GM23338 (cell line): ENCODE data around the gene SASH1. TPM values are rescaled to one million over a fixed set of nuclear protein-coding genes. Genes with fewer than 3 reads are reported as not detected.

Experiments
- ATAC-seq: fragments of 200-7000 bp; cut with Tn5 transposase; 3 replicates; pipeline ENCODE4 v1.9.1; 2020
- DNase-seq: peaks from one replicate; pipeline ENCODE4 v3.0.0-alpha.2; 2015; ENCODE audit warnings: low spot score
- H2AFZ ChIP-seq: fragments of 200-600 bp; sonication (generic); 2 replicates; pipeline ENCODE4 v1.8.0; 2016; ENCODE audit warnings: antibody characterized with exemption, mild to moderate bottlenecking, moderate library complexity
- H3F3A ChIP-seq: fragments of 200-600 bp; sonication (generic); replicated peaks from 2 replicates; pipeline ENCODE4 v1.8.0; 2017; ENCODE audit warnings: antibody characterized with exemption, mixed run types, low read depth
- H3K27ac ChIP-seq: fragments of 200-600 bp; sonication (generic); 2 replicates; pipeline ENCODE4 v1.6.1; 2016; ENCODE audit warnings: low read depth
- H3K27me3 ChIP-seq: fragments of 200-600 bp; sonication (generic); 2 replicates; pipeline ENCODE4 v1.8.0; 2016; ENCODE audit warnings: mild to moderate bottlenecking, mixed run types, moderate library complexity; ENCODE audit not compliant: insufficient read depth
- H3K36me3 ChIP-seq: fragments of 200-600 bp; sonication (generic); 2 replicates; pipeline ENCODE4 v1.8.0; 2016; ENCODE audit warnings: mild to moderate bottlenecking; ENCODE audit not compliant: insufficient read depth
- H3K4me1 ChIP-seq: fragments of 200-600 bp; sonication (generic); 2 replicates; pipeline ENCODE4 v1.8.0; 2016; ENCODE audit warnings: mild to moderate bottlenecking, moderate library complexity; ENCODE audit not compliant: insufficient read depth
- H3K4me2 ChIP-seq: fragments of 200-600 bp; sonication (generic); 2 replicates; pipeline ENCODE4 v1.7.1; 2017; ENCODE audit warnings: mixed run types
- H3K4me3 ChIP-seq: fragments of 200-600 bp; sonication (generic); 2 replicates; pipeline ENCODE4 v1.6.1; 2016; ENCODE audit warnings: mixed run types
- H3K79me2 ChIP-seq: fragments of 200-600 bp; sonication (generic); replicated peaks from 2 replicates; pipeline ENCODE4 v1.8.0; 2017; ENCODE audit warnings: mild to moderate bottlenecking; ENCODE audit not compliant: insufficient read depth
- H3K9me2 ChIP-seq: fragments of 200-600 bp; sonication (generic); 2 replicates; pipeline ENCODE4 v1.8.0; 2017; ENCODE audit not compliant: insufficient read depth
- H4K20me1 ChIP-seq: fragments of 200-600 bp; sonication (generic); replicated peaks from 2 replicates; pipeline ENCODE4 v1.8.0; 2017; ENCODE audit warnings: mild to moderate bottlenecking; ENCODE audit not compliant: insufficient read depth
- H3K27ac Mint-ChIP-seq: 2 replicates; pipeline ENCODE4 v1.8.0; 2020; ENCODE audit warnings: inconsistent platforms, mild to moderate bottlenecking, moderate library complexity, mixed read lengths
- H3K27me3 Mint-ChIP-seq: 3 replicates; pipeline ENCODE4 v1.8.0; 2022; ENCODE audit warnings: low read depth, mild to moderate bottlenecking, moderate library complexity, mixed read lengths, inconsistent platforms; ENCODE audit not compliant: insufficient read depth, poor library complexity
- H3K36me3 Mint-ChIP-seq: 3 replicates; pipeline ENCODE4 v1.8.0; 2021; ENCODE audit warnings: low read depth, mild to moderate bottlenecking, inconsistent platforms, moderate library complexity, mixed read lengths
- H3K4me1 Mint-ChIP-seq: 3 replicates; pipeline ENCODE4 v1.8.0; 2020; ENCODE audit warnings: mild to moderate bottlenecking, inconsistent platforms, mixed read lengths
- H3K4me3 Mint-ChIP-seq: 3 replicates; pipeline ENCODE4 v1.8.0; 2021; ENCODE audit warnings: moderate library complexity, mild to moderate bottlenecking, inconsistent platforms, mixed read lengths
- H3K9me3 Mint-ChIP-seq: 3 replicates; pipeline ENCODE4 v1.8.0; 2020; ENCODE audit warnings: moderate library complexity, mild to moderate bottlenecking, inconsistent platforms, mixed read lengths
- EZH2phosphoT487 ChIP-seq: fragments of 200-600 bp; sonication (generic); IDR thresholded peaks from one replicate; pipeline ENCODE4 v1.8.1; 2018; ENCODE audit warnings: antibody characterized with exemption; ENCODE audit not compliant: unreplicated experiment
- JUNB ChIP-seq: IDR thresholded peaks from one replicate; pipeline ENCODE4 v1.6.1; 2016; ENCODE audit warnings: antibody characterized with exemption; ENCODE audit not compliant: unreplicated experiment
- STAT1 ChIP-seq: IDR thresholded peaks from one replicate; pipeline ENCODE4 v1.6.1; 2016; ENCODE audit warnings: antibody characterized with exemption; ENCODE audit not compliant: unreplicated experiment
- ZNF114 ChIP-seq: fragments of 250-450 bp; sonication (Bioruptor Pico); IDR thresholded peaks from 2 replicates; pipeline ENCODE4 v1.5.0; 2020; ENCODE audit warnings: mild to moderate bottlenecking, moderate library complexity
- ZNF331 ChIP-seq: fragments of 250-450 bp; sonication (Bioruptor Pico); IDR thresholded peaks from 2 replicates; pipeline ENCODE4 v1.5.0; 2020; ENCODE audit warnings: low read depth, mild to moderate bottlenecking, moderate library complexity
- polyA plus RNA-seq: library from polyadenylated mRNA; unstranded; fragments of >200 nt; fragmentation: Nextera tagmentation; extraction: Ambion mirVana; gene quantifications from 2 replicates; pipeline ENCODE4 v1.2.1, GENCODE V29; 2016
- total RNA-seq: library from RNA; depleted of rRNA; stranded (reverse); fragments of >200 nt; shearing (Covaris generic); gene quantifications from 2 replicates; pipeline ENCODE4 v1.2.3, GENCODE V29; 2014
- TF ChIP-seq, protein P1 (sequence below): fragments of 250-450 bp; sonication (Bioruptor Pico); IDR thresholded peaks from 2 replicates; pipeline ENCODE4 v1.5.0; 2020; ENCODE audit warnings: mild to moderate bottlenecking, moderate library complexity
- TF ChIP-seq, protein P2 (sequence below): IDR thresholded peaks from one replicate; pipeline ENCODE4 v1.6.1; 2018; ENCODE audit warnings: antibody characterized with exemption; ENCODE audit not compliant: unreplicated experiment

SASH1 gene
- total and polyA plus RNA-seq, 2 experiments from 2014 or later: 8.2 to 30.2 TPM

DNA sequence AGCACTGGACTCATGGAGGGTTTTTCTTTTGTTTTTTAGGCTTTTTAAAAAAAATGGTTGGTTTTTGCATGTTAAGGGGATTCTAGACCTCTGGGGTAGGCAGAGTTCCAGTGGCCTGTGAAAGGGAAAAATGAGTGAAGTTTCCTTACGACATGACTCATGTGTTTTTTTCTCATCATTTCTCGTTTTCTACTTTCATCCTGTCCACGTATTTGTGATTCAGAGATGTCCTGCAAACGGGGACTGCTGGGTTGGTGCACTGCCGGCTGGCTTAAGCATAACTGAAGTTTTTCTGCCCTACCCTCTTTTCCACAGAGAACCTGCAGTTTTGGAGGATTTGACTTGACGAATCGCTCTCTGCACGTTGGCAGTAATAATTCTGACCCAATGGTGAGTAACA lies 182.3 kb downstream of the SASH1 start:
- no peak overlapping the region; the same call in 1 of the 2 replicates for H3K27ac Mint-ChIP-seq
- no peaks in the 10 kb centered on the region for H3K79me2 ChIP-seq

DNA sequence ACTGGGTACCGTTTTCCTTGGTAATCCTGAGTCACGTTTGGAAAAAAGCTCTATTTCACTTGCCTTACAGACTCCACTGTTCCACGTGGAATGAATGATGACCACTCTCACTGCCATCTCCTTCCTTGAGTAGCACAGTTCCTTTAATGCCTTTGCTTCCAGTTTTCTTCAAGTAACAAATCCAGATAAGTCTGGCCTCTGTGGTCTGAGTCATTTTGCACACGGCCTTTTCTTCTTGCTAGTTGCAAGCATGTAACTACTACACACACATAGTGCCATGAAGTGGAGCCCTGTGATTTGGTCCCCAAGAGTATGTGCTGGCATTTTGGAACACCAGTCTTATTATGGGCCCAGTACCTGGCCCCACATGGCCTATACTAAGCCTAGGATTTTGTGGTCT lies 182.8 kb downstream of the SASH1 start:
- Mint-ChIP-seq H3K27me3 (peaks cover 3% of the 10 kb centered on the region), H3K36me3 (peaks cover 52% of the 10 kb centered on the region), H3K4me3 (no peak overlapping the region), H3K27ac (no peak overlapping the region; the same call in 1 of the 2 replicates), H3K4me1 (peaks cover 39% of the 10 kb centered on the region), H3K9me3 (peaks cover 10% of the 10 kb centered on the region)
- no peaks in the 10 kb centered on the region for H3K79me2 ChIP-seq
- H3K4me1 ChIP-seq: peaks cover 30% of the 10 kb centered on the region
- no peak overlapping the region for H2AFZ ChIP-seq
- no peaks in the 10 kb centered on the region for H3K9me2 ChIP-seq
- no peak overlapping the region for H3K4me3 ChIP-seq
- no peak overlapping the region for H3K27ac ChIP-seq
- no peak overlapping the region for H3K4me2 ChIP-seq
- no peaks in the 10 kb centered on the region for H3K27me3 ChIP-seq
- no peak for DNase-seq
- no peak for ATAC-seq
- H4K20me1 ChIP-seq: no peaks in the 10 kb centered on the region
- no peaks in the 10 kb centered on the region for H3F3A ChIP-seq
- H3K36me3 ChIP-seq: peaks cover 4% of the 10 kb centered on the region; the same call in 1 of the 2 replicates
- TF ChIP-seq JUNB (no peak), EZH2phosphoT487 (no peak)
- TF ChIP-seq, protein P1, sequence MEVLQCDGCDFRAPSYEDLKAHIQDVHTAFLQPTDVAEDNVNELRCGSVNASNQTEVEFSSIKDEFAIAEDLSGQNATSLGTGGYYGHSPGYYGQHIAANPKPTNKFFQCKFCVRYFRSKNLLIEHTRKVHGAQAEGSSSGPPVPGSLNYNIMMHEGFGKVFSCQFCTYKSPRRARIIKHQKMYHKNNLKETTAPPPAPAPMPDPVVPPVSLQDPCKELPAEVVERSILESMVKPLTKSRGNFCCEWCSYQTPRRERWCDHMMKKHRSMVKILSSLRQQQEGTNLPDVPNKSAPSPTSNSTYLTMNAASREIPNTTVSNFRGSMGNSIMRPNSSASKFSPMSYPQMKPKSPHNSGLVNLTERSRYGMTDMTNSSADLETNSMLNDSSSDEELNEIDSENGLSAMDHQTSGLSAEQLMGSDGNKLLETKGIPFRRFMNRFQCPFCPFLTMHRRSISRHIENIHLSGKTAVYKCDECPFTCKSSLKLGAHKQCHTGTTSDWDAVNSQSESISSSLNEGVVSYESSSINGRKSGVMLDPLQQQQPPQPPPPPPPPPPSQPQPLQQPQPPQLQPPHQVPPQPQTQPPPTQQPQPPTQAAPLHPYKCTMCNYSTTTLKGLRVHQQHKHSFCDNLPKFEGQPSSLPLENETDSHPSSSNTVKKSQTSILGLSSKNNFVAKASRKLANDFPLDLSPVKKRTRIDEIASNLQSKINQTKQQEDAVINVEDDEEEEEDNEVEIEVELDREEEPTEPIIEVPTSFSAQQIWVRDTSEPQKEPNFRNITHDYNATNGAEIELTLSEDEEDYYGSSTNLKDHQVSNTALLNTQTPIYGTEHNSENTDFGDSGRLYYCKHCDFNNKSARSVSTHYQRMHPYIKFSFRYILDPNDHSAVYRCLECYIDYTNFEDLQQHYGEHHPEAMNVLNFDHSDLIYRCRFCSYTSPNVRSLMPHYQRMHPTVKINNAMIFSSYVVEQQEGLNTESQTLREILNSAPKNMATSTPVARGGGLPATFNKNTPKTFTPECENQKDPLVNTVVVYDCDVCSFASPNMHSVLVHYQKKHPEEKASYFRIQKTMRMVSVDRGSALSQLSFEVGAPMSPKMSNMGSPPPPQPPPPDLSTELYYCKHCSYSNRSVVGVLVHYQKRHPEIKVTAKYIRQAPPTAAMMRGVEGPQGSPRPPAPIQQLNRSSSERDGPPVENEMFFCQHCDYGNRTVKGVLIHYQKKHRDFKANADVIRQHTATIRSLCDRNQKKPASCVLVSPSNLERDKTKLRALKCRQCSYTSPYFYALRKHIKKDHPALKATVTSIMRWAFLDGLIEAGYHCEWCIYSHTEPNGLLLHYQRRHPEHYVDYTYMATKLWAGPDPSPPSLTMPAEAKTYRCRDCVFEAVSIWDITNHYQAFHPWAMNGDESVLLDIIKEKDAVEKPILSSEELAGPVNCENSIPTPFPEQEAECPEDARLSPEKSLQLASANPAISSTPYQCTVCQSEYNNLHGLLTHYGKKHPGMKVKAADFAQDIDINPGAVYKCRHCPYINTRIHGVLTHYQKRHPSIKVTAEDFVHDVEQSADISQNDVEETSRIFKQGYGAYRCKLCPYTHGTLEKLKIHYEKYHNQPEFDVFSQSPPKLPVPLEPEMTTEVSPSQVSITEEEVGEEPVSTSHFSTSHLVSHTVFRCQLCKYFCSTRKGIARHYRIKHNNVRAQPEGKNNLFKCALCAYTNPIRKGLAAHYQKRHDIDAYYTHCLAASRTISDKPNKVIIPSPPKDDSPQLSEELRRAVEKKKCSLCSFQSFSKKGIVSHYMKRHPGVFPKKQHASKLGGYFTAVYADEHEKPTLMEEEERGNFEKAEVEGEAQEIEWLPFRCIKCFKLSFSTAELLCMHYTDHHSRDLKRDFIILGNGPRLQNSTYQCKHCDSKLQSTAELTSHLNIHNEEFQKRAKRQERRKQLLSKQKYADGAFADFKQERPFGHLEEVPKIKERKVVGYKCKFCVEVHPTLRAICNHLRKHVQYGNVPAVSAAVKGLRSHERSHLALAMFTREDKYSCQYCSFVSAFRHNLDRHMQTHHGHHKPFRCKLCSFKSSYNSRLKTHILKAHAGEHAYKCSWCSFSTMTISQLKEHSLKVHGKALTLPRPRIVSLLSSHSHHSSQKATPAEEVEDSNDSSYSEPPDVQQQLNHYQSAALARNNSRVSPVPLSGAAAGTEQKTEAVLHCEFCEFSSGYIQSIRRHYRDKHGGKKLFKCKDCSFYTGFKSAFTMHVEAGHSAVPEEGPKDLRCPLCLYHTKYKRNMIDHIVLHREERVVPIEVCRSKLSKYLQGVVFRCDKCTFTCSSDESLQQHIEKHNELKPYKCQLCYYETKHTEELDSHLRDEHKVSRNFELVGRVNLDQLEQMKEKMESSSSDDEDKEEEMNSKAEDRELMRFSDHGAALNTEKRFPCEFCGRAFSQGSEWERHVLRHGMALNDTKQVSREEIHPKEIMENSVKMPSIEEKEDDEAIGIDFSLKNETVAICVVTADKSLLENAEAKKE (CRISPR knock-in tag): no peak
- TF ChIP-seq, protein P2, sequence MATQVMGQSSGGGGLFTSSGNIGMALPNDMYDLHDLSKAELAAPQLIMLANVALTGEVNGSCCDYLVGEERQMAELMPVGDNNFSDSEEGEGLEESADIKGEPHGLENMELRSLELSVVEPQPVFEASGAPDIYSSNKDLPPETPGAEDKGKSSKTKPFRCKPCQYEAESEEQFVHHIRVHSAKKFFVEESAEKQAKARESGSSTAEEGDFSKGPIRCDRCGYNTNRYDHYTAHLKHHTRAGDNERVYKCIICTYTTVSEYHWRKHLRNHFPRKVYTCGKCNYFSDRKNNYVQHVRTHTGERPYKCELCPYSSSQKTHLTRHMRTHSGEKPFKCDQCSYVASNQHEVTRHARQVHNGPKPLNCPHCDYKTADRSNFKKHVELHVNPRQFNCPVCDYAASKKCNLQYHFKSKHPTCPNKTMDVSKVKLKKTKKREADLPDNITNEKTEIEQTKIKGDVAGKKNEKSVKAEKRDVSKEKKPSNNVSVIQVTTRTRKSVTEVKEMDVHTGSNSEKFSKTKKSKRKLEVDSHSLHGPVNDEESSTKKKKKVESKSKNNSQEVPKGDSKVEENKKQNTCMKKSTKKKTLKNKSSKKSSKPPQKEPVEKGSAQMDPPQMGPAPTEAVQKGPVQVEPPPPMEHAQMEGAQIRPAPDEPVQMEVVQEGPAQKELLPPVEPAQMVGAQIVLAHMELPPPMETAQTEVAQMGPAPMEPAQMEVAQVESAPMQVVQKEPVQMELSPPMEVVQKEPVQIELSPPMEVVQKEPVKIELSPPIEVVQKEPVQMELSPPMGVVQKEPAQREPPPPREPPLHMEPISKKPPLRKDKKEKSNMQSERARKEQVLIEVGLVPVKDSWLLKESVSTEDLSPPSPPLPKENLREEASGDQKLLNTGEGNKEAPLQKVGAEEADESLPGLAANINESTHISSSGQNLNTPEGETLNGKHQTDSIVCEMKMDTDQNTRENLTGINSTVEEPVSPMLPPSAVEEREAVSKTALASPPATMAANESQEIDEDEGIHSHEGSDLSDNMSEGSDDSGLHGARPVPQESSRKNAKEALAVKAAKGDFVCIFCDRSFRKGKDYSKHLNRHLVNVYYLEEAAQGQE: no peak

More for the DNA sequence above, 182.3 kb downstream of the SASH1 start:
- no peaks in the 10 kb centered on the region for H4K20me1 ChIP-seq
- H3K27me3 ChIP-seq: no peaks in the 10 kb centered on the region
- H3K27me3 Mint-ChIP-seq: peaks cover 3% of the 10 kb centered on the region
- H2AFZ ChIP-seq: no peak overlapping the region
- no peak overlapping the region for H3K4me3 ChIP-seq
- peaks cover 4% of the 10 kb centered on the region; the same call in 1 of the 2 replicates for H3K36me3 ChIP-seq
- peaks cover 10% of the 10 kb centered on the region for H3K9me3 Mint-ChIP-seq
- H3K36me3 Mint-ChIP-seq: peaks cover 57% of the 10 kb centered on the region
- TF ChIP-seq ZNF114: no peak
- TF ChIP-seq STAT1: no peak
- TF ChIP-seq, protein P2: no peak
- TF ChIP-seq ZNF331 (CRISPR knock-in tag): no peak
- no peak overlapping the region for H3K4me2 ChIP-seq
- H3K9me2 ChIP-seq: no peaks in the 10 kb centered on the region
- ATAC-seq (no peak), DNase-seq (no peak)
- H3K4me1 ChIP-seq: peaks cover 27% of the 10 kb centered on the region
- H3K4me1 Mint-ChIP-seq: peaks cover 36% of the 10 kb centered on the region
- no peak overlapping the region for H3K27ac ChIP-seq
- H3K4me3 Mint-ChIP-seq: no peak overlapping the region
- H3F3A ChIP-seq: no peaks in the 10 kb centered on the region
